Measurements from ENCODE around the gene NCS1.

- TF ChIP-seq POLR2AphosphoS5 (IDR thresholded peaks at IDR 0.05; ENCODE audit: low read depth, low read length) (no peak), POLR2A (IDR thresholded peaks at IDR 0.05; ENCODE audit: low read depth, low read length) (no peak)
Measured at GRCh38 chr9:130260816-130261765, 88.9 kb downstream of the NCS1 start.

Data from GM12892 (cell line).